ENCODE data around the gene CHST13.
"Not testable (repeated sequence)": the region's sequence is repeated elsewhere in the genome, so short reads cannot be mapped to it uniquely, and the experiment has no call there.

Gene CHST13

GRCh38 chr3:126556637-126557414 is 32.9 kb downstream of the CHST13 start:
- DNase-seq: no peak

- DNase-seq: no peak
Measured at GRCh38 chr3:126557415-126557745, 33.4 kb downstream of the CHST13 start.

GRCh38 chr3:126557761-126558160 is 33.8 kb downstream of the CHST13 start:
- no peak for DNase-seq

- DNase-seq: no peak
Measured at GRCh38 chr3:126558336-126559071, 34.5 kb downstream of the CHST13 start, which contains the start of gene C3orf22. Gene C3orf22 (minus strand): TSS chr3:126558932. CDS start chr3:126553390, 5,542 bp downstream.

- no peak for DNase-seq
Measured at GRCh38 chr3:126562737-126563276, 38.9 kb downstream of the CHST13 start.

- no peak for DNase-seq
Measured at GRCh38 chr3:126567696-126568438, 43.9 kb downstream of the CHST13 start.

- DNase-seq: no peak
Measured at GRCh38 chr3:126568776-126569342, 44.9 kb downstream of the CHST13 start.

- no peak for DNase-seq
Measured at GRCh38 chr3:126569390-126569975, 45.5 kb downstream of the CHST13 start.

GRCh38 chr3:126570103-126570541 is 46.2 kb downstream of the CHST13 start:
- DNase-seq: no peak

GRCh38 chr3:126571078-126571477 is 47.1 kb downstream of the CHST13 start:
- no peak for DNase-seq

- no peak for DNase-seq
Measured at GRCh38 chr3:126573492-126574117, 49.6 kb downstream of the CHST13 start.

- DNase-seq: no peak
Measured at GRCh38 chr3:126577261-126577660, 53.3 kb downstream of the CHST13 start.

GRCh38 chr3:126578702-126579101 is 54.7 kb downstream of the CHST13 start:
- no peak for DNase-seq

- no peak for DNase-seq
Measured at GRCh38 chr3:126580746-126581145, 56.8 kb downstream of the CHST13 start.

- DNase-seq: no peak
Measured at GRCh38 chr3:126581569-126581968, 57.6 kb downstream of the CHST13 start.

GRCh38 chr3:126582311-126582710 is 58.4 kb downstream of the CHST13 start:
- no peak for DNase-seq

- not testable (repeated sequence) for DNase-seq
Measured at GRCh38 chr3:126591515-126591914, 67.6 kb downstream of the CHST13 start.

All from fibroblast of skin of abdomen (primary cell).